Neural progenitor cell (in vitro differentiated cells): ENCODE results near the gene LRP1.

ENCODE experiments used
- EZH2 ChIP-seq: fragments of 200-600 bp; sonication (generic); IDR thresholded peaks from 2 replicates; pipeline ENCODE4 v1.6.1; 2017; ENCODE audit warnings: antibody characterized with exemption, mild to moderate bottlenecking, moderate library complexity
- EZH2phosphoT487 ChIP-seq: fragments of 200-600 bp; sonication (generic); IDR thresholded peaks from 2 replicates; pipeline ENCODE4 v1.6.1; 2017; ENCODE audit warnings: antibody characterized with exemption

- TF ChIP-seq EZH2 (no peak), EZH2phosphoT487 (peak; percentile 47)
These were observed 108.1 kb downstream of the LRP1 start for GRCh38 chr12:57236201-57236924.
